SK-N-SH (cell line): ENCODE data around the gene TMEM147.
A peak's percentile ranks its signal among the peaks of the same experiment; 100 is the strongest.

Experiments used
- CTCF ChIP-seq: fragments of 200-600 bp; sonication (generic); IDR thresholded peaks from 2 replicates; pipeline ENCODE4 v1.6.1; 2017; ENCODE audit warnings: antibody characterized with exemption, mild to moderate bottlenecking, moderate library complexity
- EP300 ChIP-seq, 2 experiments: IDR thresholded peaks; 2 replicates each; pipeline versions ENCODE4 v1.4.0 to v1.6.1; 2012; ENCODE audit warnings: borderline replicate concordance in 1 of 2, low read depth in 1 of 2, low read length in 1 of 2
- EZH2phosphoT487 ChIP-seq: fragments of 200-600 bp; sonication (generic); IDR thresholded peaks from 2 replicates; pipeline ENCODE4 v1.6.1; 2017; ENCODE audit warnings: low read depth, mixed run types, mild to moderate bottlenecking, antibody characterized with exemption, moderate library complexity, borderline replicate concordance
- FOXJ3 ChIP-seq: sonication (generic); formaldehyde crosslinking; IDR thresholded peaks from 2 replicates; pipeline ENCODE4 v1.5.1; 2020; ENCODE audit warnings: mild to moderate bottlenecking, missing genetic modification reagents
- GABPA ChIP-seq: IDR thresholded peaks from 2 replicates; pipeline ENCODE4 v1.4.0; 2012; ENCODE audit warnings: low read depth, mild to moderate bottlenecking
- JUND ChIP-seq: IDR thresholded peaks from 2 replicates; pipeline ENCODE4 v1.4.0; 2012
- MXI1 ChIP-seq: IDR thresholded peaks from 2 replicates; pipeline ENCODE4 v1.6.1; 2012; ENCODE audit warnings: mild to moderate bottlenecking, low read depth, low read length, improper control_type of control experiment
- PBX3 ChIP-seq: IDR thresholded peaks from 2 replicates; pipeline ENCODE4; 2012
- POLR2AphosphoS5 ChIP-seq: IDR thresholded peaks from 2 replicates; pipeline ENCODE4 v1.6.1; 2012; ENCODE audit warnings: low read depth, low read length
- REST ChIP-seq: IDR thresholded peaks from 2 replicates; pipeline ENCODE4 v1.6.1; 2012; ENCODE audit warnings: mild to moderate bottlenecking, low read depth, low read length, moderate library complexity
- RFX5 ChIP-seq: IDR thresholded peaks from 2 replicates; pipeline ENCODE4 v1.6.1; 2012; ENCODE audit warnings: mild to moderate bottlenecking, improper control_type of control experiment, low read length
- SMC3 ChIP-seq: IDR thresholded peaks from 2 replicates; pipeline ENCODE4 v1.6.1; 2012; ENCODE audit warnings: low read depth, low read length, improper control_type of control experiment
- TAF1 ChIP-seq: IDR thresholded peaks from 2 replicates; pipeline ENCODE4 v1.6.1; 2012; ENCODE audit warnings: low read depth, mild to moderate bottlenecking, low read length, moderate library complexity, borderline replicate concordance
- TCF12 ChIP-seq: IDR thresholded peaks from 2 replicates; pipeline ENCODE4 v1.4.0; 2012

- TF ChIP-seq CTCF (no peak), EP300 (IDR thresholded peaks at IDR 0.05; ENCODE audit: borderline replicate concordance in 1 of 2, low read depth in 1 of 2, low read length in 1 of 2) (0 out of 4 replicates have a peak, but pooled peaks of 1 of the 2 experiments have one; percentile 21), REST (no peak), JUND (no peak), EZH2phosphoT487 (no peak), RFX5 (peak; percentile 73), SMC3 (no peak), MXI1 (peak; percentile 73), TAF1 (0 out of 2 replicates have a peak, but pooled peaks have one; percentile 72), GABPA (peak; percentile 72), FOXJ3 (CRISPR knock-in tag) (no peak), TCF12 (peak; percentile 5; the same call in 1 of the 2 replicates), PBX3 (peak; percentile 32), POLR2AphosphoS5 (peak; percentile 89)
These were observed at the start of gene TMEM147 for GRCh38 chr19:35545001-35545854.
